Measurements from ENCODE around the gene XYLT1. TPM values are rescaled to one million over a fixed set of nuclear protein-coding genes. Genes with fewer than 3 reads are reported as not detected.
A peak's percentile ranks its signal among the peaks of the same experiment; 100 is the strongest.

The XYLT1 gene
- polyA plus RNA-seq, 3 donors from 2014 or later = 0.79 to 6.2 (median 3.3) TPM

GRCh38 chr16:17475104-17475503 is 4.3 kb upstream of the XYLT1 start:
- H3K9me3 Mint-ChIP-seq = peaks cover 0 to 2% (median 0%) of the 10 kb centered on the region in 6 donors
- peak overlapping the region in 1 of 5 donors; percentile 75 for H3K4me3 Mint-ChIP-seq
- peak overlapping the region in 2 of 6 donors; percentile 35 to 56 for H3K27ac Mint-ChIP-seq
- H3K4me1 Mint-ChIP-seq = peaks cover 41% of the 10 kb centered on the region in 2 donors
- no peaks in the 10 kb centered on the region for H3K36me3 Mint-ChIP-seq
- H3K27me3 Mint-ChIP-seq (ENCODE audit: low read depth in 3 of 3) = peaks cover under 1 to 17% (median 10%) of the 10 kb centered on the region in 3 donors
- DNase-seq = no peak

- DNase-seq = peak in 1 of 3 donors; percentile 27
- Mint-ChIP-seq H3K27ac (peak overlapping the region; percentile 0 to 86 (median 70)), H3K4me3 (peak overlapping the region; percentile 75 to 82 (median 78)), H3K4me1 (peaks cover 44 to 45% of the 10 kb centered on the region in 2 donors), H3K36me3 (peaks cover 0 to 3% (median 0%) of the 10 kb centered on the region in 3 donors), H3K27me3 (ENCODE audit: low read depth in 3 of 3) (peaks cover 6 to 23% (median 14%) of the 10 kb centered on the region in 3 donors), H3K9me3 (peaks cover 0 to 2% (median 0%) of the 10 kb centered on the region in 6 donors)
Observed at GRCh38 chr16:17474572-17474971, 3.8 kb upstream of the XYLT1 start.

GRCh38 chr16:17474037-17474436 is 3.3 kb upstream of the XYLT1 start:
- peaks cover 50% of the 10 kb centered on the region in 2 donors for H3K4me1 Mint-ChIP-seq
- peak in 2 of 3 donors; percentile 29 to 30 for DNase-seq
- H3K9me3 Mint-ChIP-seq = peaks cover 0 to 3% (median 0%) of the 10 kb centered on the region in 6 donors
- H3K4me3 Mint-ChIP-seq = peak overlapping the region; percentile 75 to 82 (median 78)
- peaks cover 8 to 25% (median 15%) of the 10 kb centered on the region in 3 donors for H3K27me3 Mint-ChIP-seq (ENCODE audit: low read depth in 3 of 3)
- peak overlapping the region; percentile 43 to 86 (median 78) for H3K27ac Mint-ChIP-seq
- peaks cover 0 to 3% (median 0%) of the 10 kb centered on the region in 3 donors for H3K36me3 Mint-ChIP-seq

GRCh38 chr16:17471719-17472461 is 1.1 kb upstream of the XYLT1 start:
- Mint-ChIP-seq H3K27me3 (ENCODE audit: low read depth in 3 of 3) (peaks cover 10 to 22% (median 22%) of the 10 kb centered on the region in 3 donors), H3K27ac (peak overlapping the region in 5 of 6 donors; percentile 54 to 81 (median 77)), H3K36me3 (peaks cover 0 to 14% (median 8%) of the 10 kb centered on the region in 3 donors), H3K4me1 (peaks cover 69 to 70% of the 10 kb centered on the region in 2 donors), H3K4me3 (peak overlapping the region; percentile 46 to 86 (median 79)), H3K9me3 (peaks cover 0 to 3% (median 0%) of the 10 kb centered on the region in 6 donors)
- DNase-seq = no peak

- peak overlapping the region; percentile 92 to 98 (median 95) for H3K4me3 Mint-ChIP-seq
- peaks cover 11 to 21% (median 19%) of the 10 kb centered on the region in 3 donors for H3K27me3 Mint-ChIP-seq (ENCODE audit: low read depth in 3 of 3)
- peaks cover 6 to 27% (median 21%) of the 10 kb centered on the region in 3 donors for H3K36me3 Mint-ChIP-seq
- peaks cover 72% of the 10 kb centered on the region in 2 donors for H3K4me1 Mint-ChIP-seq
- peak overlapping the region in 5 of 6 donors; percentile 79 to 93 (median 87) for H3K27ac Mint-ChIP-seq
- peaks cover 0 to 2% (median 0%) of the 10 kb centered on the region in 6 donors for H3K9me3 Mint-ChIP-seq
- DNase-seq = peak; percentile 27 to 32 (median 31)
Observed at GRCh38 chr16:17470182-17470907, 415 bp downstream of the XYLT1 start.

GRCh38 chr16:17469741-17470181 is 999 bp downstream of the XYLT1 start:
- Mint-ChIP-seq H3K27ac (peak overlapping the region; percentile 58 to 93 (median 86)), H3K9me3 (peaks cover 0 to 2% (median 0%) of the 10 kb centered on the region in 6 donors), H3K36me3 (peaks cover 6 to 28% (median 23%) of the 10 kb centered on the region in 3 donors), H3K4me1 (peaks cover 70 to 71% of the 10 kb centered on the region in 2 donors), H3K27me3 (ENCODE audit: low read depth in 3 of 3) (peaks cover 11 to 19% (median 14%) of the 10 kb centered on the region in 3 donors), H3K4me3 (peak overlapping the region; percentile 92 to 98 (median 95))
- peak; percentile 31 to 33 (median 32) for DNase-seq

GRCh38 chr16:17469011-17469740 is 1.6 kb downstream of the XYLT1 start:
- H3K27ac Mint-ChIP-seq = peak overlapping the region; percentile 58 to 93 (median 86)
- no peak for DNase-seq
- H3K4me3 Mint-ChIP-seq = peak overlapping the region; percentile 92 to 98 (median 95)
- H3K36me3 Mint-ChIP-seq = peaks cover 6 to 28% (median 23%) of the 10 kb centered on the region in 3 donors
- H3K9me3 Mint-ChIP-seq = peaks cover 0 to 2% (median 0%) of the 10 kb centered on the region in 6 donors
- H3K27me3 Mint-ChIP-seq (ENCODE audit: low read depth in 3 of 3) = peaks cover 11 to 19% (median 14%) of the 10 kb centered on the region in 3 donors
- H3K4me1 Mint-ChIP-seq = peaks cover 64 to 65% of the 10 kb centered on the region in 2 donors

GRCh38 chr16:17468611-17469010 is 2.1 kb downstream of the XYLT1 start:
- Mint-ChIP-seq H3K9me3 (peaks cover 0 to 2% (median 0%) of the 10 kb centered on the region in 6 donors), H3K27ac (peak overlapping the region in 3 of 6 donors; percentile 87 to 93 (median 92)), H3K27me3 (ENCODE audit: low read depth in 3 of 3) (peaks cover 11 to 19% (median 14%) of the 10 kb centered on the region in 3 donors), H3K36me3 (peaks cover 6 to 31% (median 27%) of the 10 kb centered on the region in 3 donors), H3K4me3 (peak overlapping the region; percentile 92 to 98 (median 95)), H3K4me1 (peaks cover 64% of the 10 kb centered on the region in 2 donors)
- no peak for DNase-seq

GRCh38 chr16:17467923-17468540 is 2.7 kb downstream of the XYLT1 start:
- Mint-ChIP-seq H3K9me3 (peaks cover 0 to 2% (median 0%) of the 10 kb centered on the region in 6 donors), H3K4me3 (peak overlapping the region; percentile 92 to 98 (median 95)), H3K27ac (peak overlapping the region in 5 of 6 donors; percentile 5 to 92 (median 19)), H3K36me3 (peaks cover 8 to 32% (median 27%) of the 10 kb centered on the region in 3 donors), H3K27me3 (ENCODE audit: low read depth in 3 of 3) (peaks cover 11 to 19% (median 14%) of the 10 kb centered on the region in 3 donors), H3K4me1 (peaks cover 64% of the 10 kb centered on the region in 2 donors)
- peak in 1 of 3 donors; percentile 48 for DNase-seq

GRCh38 chr16:17466876-17467275 is 3.9 kb downstream of the XYLT1 start:
- Mint-ChIP-seq H3K27me3 (ENCODE audit: low read depth in 3 of 3) (peaks cover 11 to 18% (median 14%) of the 10 kb centered on the region in 3 donors), H3K36me3 (peaks cover 14 to 32% (median 30%) of the 10 kb centered on the region in 3 donors), H3K4me1 (peaks cover 71 to 72% of the 10 kb centered on the region in 2 donors), H3K27ac (no peak overlapping the region), H3K9me3 (peaks cover 0 to 2% (median 0%) of the 10 kb centered on the region in 6 donors), H3K4me3 (peak overlapping the region in 4 of 5 donors; percentile 1 to 98 (median 24))
- DNase-seq = no peak

GRCh38 chr16:17465460-17465859 is 5.3 kb downstream of the XYLT1 start:
- H3K36me3 Mint-ChIP-seq = peaks cover 16 to 38% (median 33%) of the 10 kb centered on the region in 3 donors
- peaks cover 11 to 15% (median 12%) of the 10 kb centered on the region in 3 donors for H3K27me3 Mint-ChIP-seq (ENCODE audit: low read depth in 3 of 3)
- no peak overlapping the region for H3K4me3 Mint-ChIP-seq
- DNase-seq = no peak
- peaks cover 79 to 85% of the 10 kb centered on the region in 2 donors for H3K4me1 Mint-ChIP-seq
- peak overlapping the region in 2 of 6 donors; percentile 5 to 24 for H3K27ac Mint-ChIP-seq
- peaks cover 0 to 2% (median 0%) of the 10 kb centered on the region in 6 donors for H3K9me3 Mint-ChIP-seq

- H3K36me3 Mint-ChIP-seq = peaks cover 16 to 36% (median 33%) of the 10 kb centered on the region in 3 donors
- H3K9me3 Mint-ChIP-seq = no peaks in the 10 kb centered on the region
- peak overlapping the region; percentile 63 to 88 (median 80) for H3K27ac Mint-ChIP-seq
- peaks cover 73 to 81% of the 10 kb centered on the region in 2 donors for H3K4me1 Mint-ChIP-seq
- H3K4me3 Mint-ChIP-seq = peak overlapping the region; percentile 63 to 75 (median 71)
- DNase-seq = no peak
- H3K27me3 Mint-ChIP-seq (ENCODE audit: low read depth in 3 of 3) = peaks cover 3 to 7% (median 5%) of the 10 kb centered on the region in 3 donors
Observed at GRCh38 chr16:17463335-17463734, 7.4 kb downstream of the XYLT1 start.
